SK-N-MC (cell line): ENCODE measurements around the gene TAPBPL.

Experiments used
- EZH2 ChIP-seq: fragments of 200-600 bp; sonication (generic); IDR thresholded peaks from one replicate; pipeline ENCODE4 v1.6.1; 2017; ENCODE audit warnings: antibody characterized with exemption
- FOXP2 ChIP-seq: optimal IDR thresholded peaks from 2 replicates; pipeline ENCODE3; 2011; ENCODE audit warnings: mild to moderate bottlenecking, moderate library complexity; ENCODE audit not compliant: insufficient read depth; ENCODE audit errors: extremely low read length, control extremely low read depth
- POLR2AphosphoS5 ChIP-seq: IDR thresholded peaks from 2 replicates; pipeline ENCODE4 v1.6.1; 2012; ENCODE audit warnings: mild to moderate bottlenecking, low read depth, low read length, borderline replicate concordance

- no peak for TF ChIP-seq POLR2AphosphoS5
- TF ChIP-seq FOXP2 = no peak
- no peak for TF ChIP-seq EZH2
These were observed 56.2 kb downstream of the TAPBPL start for GRCh38 chr12:6508087-6508486.
